ENCODE measurements around the gene TMEM98. TPM values are rescaled to one million over a fixed set of nuclear protein-coding genes. Genes with fewer than 3 reads are reported as not detected.
"Not testable (repeated sequence)": the region's sequence is repeated elsewhere in the genome, so short reads cannot be mapped to it uniquely, and the experiment has no call there.

Gene TMEM98
- total and polyA plus RNA-seq, 10 donors = 5.4 to 41.1 (median 14.5) TPM

DNA sequence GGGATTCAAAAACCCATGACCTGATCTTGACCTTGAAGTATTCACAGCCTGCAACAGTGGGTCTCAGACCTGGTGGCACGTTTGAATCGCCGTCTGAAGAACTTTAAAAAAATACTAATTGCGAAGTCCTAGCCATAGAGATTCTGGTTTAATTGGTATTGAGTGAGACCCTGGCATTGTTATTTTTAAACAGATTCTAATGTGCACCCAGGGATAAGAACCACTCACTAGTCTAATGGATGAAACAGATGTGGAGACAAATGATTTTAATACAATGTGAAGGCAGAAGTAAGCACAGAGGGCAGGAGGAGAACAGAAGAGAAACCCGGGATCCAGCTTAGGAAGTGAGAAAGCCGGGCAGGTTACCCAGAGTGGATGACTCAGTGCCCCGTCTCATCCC, 21.2 kb downstream of the TMEM98 start:
- Histone ChIP-seq H3K27me3 (replicated peaks in 1 of 7) (no peaks in the 10 kb centered on the region), H3K4me3 (no peak overlapping the region), H3K27ac (no peak overlapping the region), H3K4me1 (no peaks in the 10 kb centered on the region), H3K9me3 (no peaks in the 10 kb centered on the region), H3K36me3 (no peaks in the 10 kb centered on the region)
- intact Hi-C loops (cut with DNase I; ENCODE audit: low total_unique reads) = no loop called here
- TF ChIP-seq POLR2A (IDR thresholded peaks at IDR 0.05) (no peak), CTCF (IDR thresholded peaks at IDR 0.05 in 8 of 11, conservative IDR thresholded peaks at IDR 0.05 in 3 of 11) (no peak), POLR2AphosphoS5 (IDR thresholded peaks at IDR 0.05) (no peak)
- WGBS, 5 donors = 76 to 83% (median 78%) methylated on average over 7 of the region's 7 CpGs
- no peak for DNase-seq

DNA sequence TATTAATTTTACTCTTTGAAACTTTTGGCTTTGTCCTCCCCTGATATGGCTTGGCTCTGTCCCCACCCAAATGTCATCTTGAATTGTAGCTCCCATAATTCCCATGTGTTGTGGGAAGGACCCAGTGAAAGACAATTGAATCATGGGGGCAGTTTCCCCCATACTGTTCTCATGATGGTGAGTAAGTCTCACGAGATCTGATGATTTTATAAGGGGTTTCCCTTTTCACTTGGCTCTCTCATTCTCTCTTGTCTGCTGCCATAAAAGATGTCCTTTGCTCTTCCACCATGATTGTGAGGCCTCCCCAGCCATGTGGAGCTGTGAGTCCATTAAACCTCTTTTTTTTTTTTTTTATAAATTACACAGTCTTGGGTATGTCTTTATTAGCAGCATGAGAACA, 24.5 kb downstream of the TMEM98 start:
- WGBS, 5 donors = 62 to 83% (median 72%) methylated on average over 1 of the region's 1 CpG
- not testable (repeated sequence) for DNase-seq

DNA sequence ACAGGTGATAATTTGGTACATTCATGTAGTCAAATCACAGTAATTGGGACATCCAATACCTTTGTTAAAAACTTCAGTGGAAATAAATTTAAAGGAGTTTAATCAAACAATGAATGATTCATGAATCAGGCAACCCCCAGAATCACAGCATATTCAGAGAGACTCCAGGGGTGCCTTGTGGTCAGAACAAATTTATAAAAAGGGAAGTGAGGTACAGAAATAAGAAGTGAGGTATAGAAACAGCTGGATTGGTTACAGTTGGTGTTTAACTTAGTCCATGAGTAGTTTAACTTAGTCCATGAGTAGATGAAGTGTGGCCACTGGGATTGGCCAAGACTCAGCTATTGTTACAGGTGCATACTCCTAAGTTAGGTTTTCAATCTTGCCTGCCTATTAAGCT, 25.1 kb downstream of the TMEM98 start:
- no peaks in the 10 kb centered on the region for H3K4me1 ChIP-seq
- H3K4me3 ChIP-seq = no peak overlapping the region
- no peaks in the 10 kb centered on the region for H3K36me3 ChIP-seq
- DNase-seq = no peak
- TF ChIP-seq POLR2AphosphoS5 (IDR thresholded peaks at IDR 0.05) (no peak), POLR2A (IDR thresholded peaks at IDR 0.05) (no peak), CTCF (IDR thresholded peaks at IDR 0.05 in 8 of 11, conservative IDR thresholded peaks at IDR 0.05 in 3 of 11) (no peak)
- H3K27ac ChIP-seq = no peak overlapping the region
- intact Hi-C loops (cut with DNase I; ENCODE audit: low total_unique reads) = no loop called here
- H3K27me3 ChIP-seq (replicated peaks in 1 of 7) = peaks cover 0 to 13% (median 0%) of the 10 kb centered on the region in 7 donors
- no peaks in the 10 kb centered on the region for H3K9me3 ChIP-seq

More for the DNA sequence above, 24.5 kb downstream of the TMEM98 start:
- intact Hi-C loops (cut with DNase I; ENCODE audit: low total_unique reads); H3K9me3 ChIP-seq; H3K27me3 ChIP-seq (replicated peaks in 1 of 7); H3K36me3 ChIP-seq; H3K4me1 ChIP-seq; H3K27ac ChIP-seq; H3K4me3 ChIP-seq: not testable (repeated sequence)

DNA sequence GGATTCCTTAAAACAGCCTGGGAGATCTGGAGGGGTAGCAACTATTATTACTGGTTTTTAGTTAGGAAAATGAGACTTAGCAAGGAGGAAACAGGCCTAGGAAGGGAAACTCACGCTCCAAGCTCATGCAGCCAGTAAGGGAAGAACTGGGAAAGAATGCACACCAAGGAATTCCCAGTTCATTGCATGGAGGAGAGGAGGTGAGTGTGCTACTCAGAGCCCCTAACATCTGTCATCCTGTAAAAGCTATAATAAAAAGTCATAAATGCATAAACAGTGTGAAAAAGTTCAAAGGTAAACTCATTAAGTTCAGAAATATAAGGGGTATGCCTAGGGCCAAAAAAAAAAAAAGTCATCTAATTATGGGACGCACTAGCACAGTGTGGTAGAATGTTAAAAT, 25.9 kb downstream of the TMEM98 start:
- H3K9me3 ChIP-seq = no peaks in the 10 kb centered on the region
- H3K4me3 ChIP-seq = no peak overlapping the region
- intact Hi-C loops (cut with DNase I; ENCODE audit: low total_unique reads) = no loop called here
- H3K27me3 ChIP-seq (replicated peaks in 1 of 7) = peaks cover 0 to 13% (median 0%) of the 10 kb centered on the region in 7 donors
- TF ChIP-seq POLR2AphosphoS5 (IDR thresholded peaks at IDR 0.05) (no peak), CTCF (IDR thresholded peaks at IDR 0.05 in 8 of 11, conservative IDR thresholded peaks at IDR 0.05 in 3 of 11) (no peak)
- 76 to 91% (median 87%) methylated on average over 2 of the region's 2 CpGs for WGBS, 5 donors
- H3K27ac ChIP-seq = no peak overlapping the region
- H3K36me3 ChIP-seq = no peaks in the 10 kb centered on the region
- no peaks in the 10 kb centered on the region for H3K4me1 ChIP-seq
- no peak for DNase-seq

DNA sequence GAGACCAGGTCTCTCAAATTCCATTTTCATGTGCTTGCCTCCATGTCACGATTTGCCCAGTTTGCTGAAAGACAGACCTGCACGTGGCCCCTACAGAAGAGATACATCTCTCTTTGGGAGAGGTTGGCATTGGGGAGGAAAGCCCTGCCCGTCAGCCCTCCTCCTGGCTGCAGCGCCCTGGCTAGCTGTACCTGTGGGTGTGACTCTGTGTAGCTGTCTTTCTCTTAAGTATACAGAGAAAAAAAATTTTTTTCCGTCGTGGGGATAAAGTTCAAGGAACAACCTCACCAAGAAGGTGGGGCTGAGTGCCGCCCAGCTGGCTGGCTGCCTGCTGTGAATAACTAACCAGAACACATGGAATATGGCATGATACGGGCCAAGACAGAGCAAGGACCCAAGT, 26.5 kb downstream of the TMEM98 start:
- no peak overlapping the region for H3K27ac ChIP-seq
- no peaks in the 10 kb centered on the region for H3K9me3 ChIP-seq
- H3K4me1 ChIP-seq = no peaks in the 10 kb centered on the region
- no peak for DNase-seq
- no peak overlapping the region for H3K4me3 ChIP-seq
- H3K27me3 ChIP-seq (replicated peaks in 1 of 7) = peaks cover 0 to 13% (median 0%) of the 10 kb centered on the region in 7 donors
- TF ChIP-seq POLR2AphosphoS5 (IDR thresholded peaks at IDR 0.05) (no peak), POLR2A (IDR thresholded peaks at IDR 0.05) (no peak), CTCF (IDR thresholded peaks at IDR 0.05 in 8 of 11, conservative IDR thresholded peaks at IDR 0.05 in 3 of 11) (no peak)
- intact Hi-C loops (cut with DNase I; ENCODE audit: low total_unique reads) = no loop called here
- no peaks in the 10 kb centered on the region for H3K36me3 ChIP-seq
- WGBS, 5 donors = 72 to 76% (median 76%) methylated on average over 8 of the region's 8 CpGs

Measured in spleen (tissue), 11 donors.